GM12875 (cell line): Measurements from ENCODE around the gene PIM1.

ENCODE experiments used
- H3K4me3 ChIP-seq: one replicate; pipeline ENCODE4 v1.5.1; 2011; ENCODE audit warnings: low read depth, low read length, control low read depth
- CTCF ChIP-seq: IDR thresholded peaks from 2 replicates; pipeline ENCODE4 v1.5.1; 2011; ENCODE audit warnings: low read depth, mild to moderate bottlenecking, control low read depth, inconsistent platforms, low read length, moderate library complexity, borderline replicate concordance; ENCODE audit not compliant: insufficient read depth

The PIM1 gene

GRCh38 chr6:37209461-37210205, 39.7 kb downstream of the PIM1 start:
- TF ChIP-seq CTCF: no peak
- H3K4me3 ChIP-seq: no peak overlapping the region

- TF ChIP-seq CTCF: peak; percentile 77
- H3K4me3 ChIP-seq: no peak overlapping the region
These were observed 40.5 kb downstream of the PIM1 start for GRCh38 chr6:37210313-37210968.

GRCh38 chr6:37212268-37212667, 42.3 kb downstream of the PIM1 start:
- H3K4me3 ChIP-seq: no peak overlapping the region

GRCh38 chr6:37218061-37218460, 48.1 kb downstream of the PIM1 start:
- no peak for TF ChIP-seq CTCF

More at GRCh38 chr6:37212268-37212667, 42.3 kb downstream of the PIM1 start:
- no peak for TF ChIP-seq CTCF

GRCh38 chr6:37218511-37218910, 48.6 kb downstream of the PIM1 start:
- no peak overlapping the region for H3K4me3 ChIP-seq
- no peak for TF ChIP-seq CTCF

More at GRCh38 chr6:37218061-37218460, 48.1 kb downstream of the PIM1 start:
- H3K4me3 ChIP-seq: no peak overlapping the region

GRCh38 chr6:37221585-37222124, 51.7 kb downstream of the PIM1 start:
- no peak overlapping the region for H3K4me3 ChIP-seq
- TF ChIP-seq CTCF: no peak
